Stimulated activated naive CD4-positive, alpha-beta T cell treated with Interleukin-2 at 50 U/mL for 16 hours (primary cell): ENCODE results near the gene IGFBP3.

Experiments
- DNase-seq: peaks from one replicate; lab custom pipeline; 2025; lab: John Stamatoyannopoulos, UW

Gene IGFBP3

GRCh38 chr7:45891462-45892402 lies 29.3 kb downstream of the IGFBP3 start:
- DNase-seq: no peak

GRCh38 chr7:45890902-45891461 lies 30.1 kb downstream of the IGFBP3 start:
- no peak for DNase-seq

GRCh38 chr7:45890125-45890901 lies 30.8 kb downstream of the IGFBP3 start:
- DNase-seq: no peak

- DNase-seq: no peak
Observed at GRCh38 chr7:45889367-45890067, 31.6 kb downstream of the IGFBP3 start.

- no peak for DNase-seq
Observed at GRCh38 chr7:45888993-45889366, 32.1 kb downstream of the IGFBP3 start.

- DNase-seq: no peak
Observed at GRCh38 chr7:45888185-45888992, 32.7 kb downstream of the IGFBP3 start, which contains the start of gene IGFBP1. TSS of gene IGFBP1 (plus strand) at chr7:45888488. CDS start at chr7:45888653, 165 bp downstream.

- DNase-seq: no peak
Observed at GRCh38 chr7:45886931-45887667, 34.0 kb downstream of the IGFBP3 start.

GRCh38 chr7:45885264-45885882 lies 35.7 kb downstream of the IGFBP3 start:
- no peak for DNase-seq

GRCh38 chr7:45884136-45884535 lies 36.9 kb downstream of the IGFBP3 start:
- no peak for DNase-seq

GRCh38 chr7:45882465-45882810 lies 38.6 kb downstream of the IGFBP3 start:
- DNase-seq: no peak

GRCh38 chr7:45881759-45882464 lies 39.2 kb downstream of the IGFBP3 start:
- no peak for DNase-seq

GRCh38 chr7:45881280-45881758 lies 39.8 kb downstream of the IGFBP3 start:
- no peak for DNase-seq

- DNase-seq: no peak
Observed at GRCh38 chr7:45880433-45880860, 40.6 kb downstream of the IGFBP3 start.

GRCh38 chr7:45878457-45879144 lies 42.5 kb downstream of the IGFBP3 start:
- DNase-seq: no peak

- DNase-seq: no peak
Observed at GRCh38 chr7:45876519-45876918, 44.6 kb downstream of the IGFBP3 start.

GRCh38 chr7:45874408-45875131 lies 46.5 kb downstream of the IGFBP3 start:
- no peak for DNase-seq

GRCh38 chr7:45873355-45873754 lies 47.7 kb downstream of the IGFBP3 start:
- no peak for DNase-seq

- DNase-seq: no peak
Observed at GRCh38 chr7:45873035-45873354, 48.1 kb downstream of the IGFBP3 start, which contains the start of gene CCDC201. TSS of gene CCDC201 (minus strand) at chr7:45873082. CDS start at chr7:45873007, 75 bp downstream.
